Neural cell (in vitro differentiated cells): ENCODE data around the gene BCO2. TPM values are rescaled to one million over a fixed set of nuclear protein-coding genes. Genes with fewer than 3 reads are reported as not detected.

Experiments
- H2AFZ ChIP-seq: fragments of 200-600, 300-800 bp; sonication (generic), shearing (Covaris generic); 2 replicates; pipeline ENCODE4 v1.6.0; 2014; ENCODE audit warnings: low read depth, mild to moderate bottlenecking, antibody characterized with exemption, low read length, moderate library complexity
- H3F3A ChIP-seq: fragments of 200-600 bp; shearing (Covaris generic); 2 replicates; pipeline ENCODE4 v1.6.1; 2016; ENCODE audit warnings: mild to moderate bottlenecking, moderate library complexity, mixed read lengths, antibody characterized with exemption, low read length; ENCODE audit not compliant: insufficient read depth, poor library complexity, severe bottlenecking
- H3K27ac ChIP-seq: fragments of 200-600, 300-800 bp; sonication (generic), shearing (Covaris generic); 2 replicates; pipeline ENCODE4 v1.5.1; 2014; ENCODE audit warnings: mild to moderate bottlenecking, low read length, moderate library complexity
- H3K27me3 ChIP-seq: fragments of 300-800, 200-600 bp; sonication (generic), shearing (Covaris generic); 2 replicates; pipeline ENCODE4 v1.6.0; 2014; ENCODE audit warnings: mild to moderate bottlenecking, low read depth, low read length, moderate library complexity; ENCODE audit not compliant: insufficient read depth
- H3K36me3 ChIP-seq: fragments of 300-800, 200-600 bp; sonication (generic), shearing (Covaris generic); 2 replicates; pipeline ENCODE4 v1.5.1; 2014; ENCODE audit warnings: mild to moderate bottlenecking, antibody characterized with exemption, low read length, moderate library complexity; ENCODE audit not compliant: insufficient read depth
- H3K4me2 ChIP-seq: fragments of 300-800, 200-600 bp; sonication (generic), shearing (Covaris generic); 2 replicates; pipeline ENCODE4 v1.6.0; 2014; ENCODE audit warnings: mild to moderate bottlenecking, low read length
- H3K4me3 ChIP-seq: fragments of 300-800, 200-600 bp; sonication (generic), shearing (Covaris generic); 2 replicates; pipeline ENCODE4 v1.5.1; 2014; ENCODE audit warnings: mild to moderate bottlenecking, low read length, moderate library complexity
- H3K79me2 ChIP-seq: fragments of 200-600 bp; shearing (Covaris generic); replicated peaks from 2 replicates; pipeline ENCODE4 v1.6.0; 2014; ENCODE audit warnings: mild to moderate bottlenecking, low read length, moderate library complexity; ENCODE audit not compliant: insufficient read depth
- H3K9ac ChIP-seq: fragments of 300-800, 200-600 bp; sonication (generic), shearing (Covaris generic); 2 replicates; pipeline ENCODE4 v1.6.1; 2016; ENCODE audit warnings: mild to moderate bottlenecking, low read length, mixed read lengths
- H3K9me2 ChIP-seq: fragments of 200-600 bp; shearing (Covaris generic); 2 replicates; pipeline ENCODE4 v1.6.1; 2016; ENCODE audit warnings: mild to moderate bottlenecking, low read length, mixed read lengths; ENCODE audit not compliant: insufficient read depth
- H3K9me3 ChIP-seq: fragments of 200-600, 300-800 bp; sonication (generic), shearing (Covaris generic); 2 replicates; pipeline ENCODE4 v1.6.1; 2016; ENCODE audit warnings: mild to moderate bottlenecking, mixed run types, low read length, moderate library complexity, mixed read lengths
- H4K20me1 ChIP-seq: fragments of 200-600 bp; shearing (Covaris generic); 2 replicates; pipeline ENCODE4 v1.6.1; 2016; ENCODE audit warnings: mild to moderate bottlenecking, mixed run types; ENCODE audit not compliant: insufficient read depth
- CTCF ChIP-seq: fragments of 450-650 bp; IDR thresholded peaks from 2 replicates; pipeline ENCODE4 v1.5.1; 2014; ENCODE audit warnings: antibody characterized with exemption, mild to moderate bottlenecking, moderate library complexity; ENCODE audit not compliant: poor library complexity, severe bottlenecking
- EP300 ChIP-seq: fragments of 450-650 bp; conservative IDR thresholded peaks from 2 replicates; pipeline ENCODE4 v1.6.1; 2014; ENCODE audit warnings: antibody characterized with exemption, mild to moderate bottlenecking, moderate library complexity; ENCODE audit not compliant: poor library complexity, severe bottlenecking
- EZH2 ChIP-seq: fragments of 200-600, 300-800 bp; shearing (Covaris generic), sonication (generic); IDR thresholded peaks from 2 replicates; pipeline ENCODE4 v1.6.1; 2014; ENCODE audit warnings: antibody characterized with exemption, low read length, borderline replicate concordance, mild to moderate bottlenecking; ENCODE audit not compliant: insufficient read depth, poor library complexity, severe bottlenecking
- MXI1 ChIP-seq: fragments of 450-650 bp; conservative IDR thresholded peaks from 2 replicates; pipeline ENCODE4 v1.6.1; 2014; ENCODE audit warnings: antibody characterized with exemption, mild to moderate bottlenecking; ENCODE audit not compliant: poor library complexity, severe bottlenecking
- POLR2AphosphoS5 ChIP-seq: IDR thresholded peaks from 2 replicates; pipeline ENCODE4 v1.6.1; 2012
- RAD21 ChIP-seq: fragments of 450-650 bp; conservative IDR thresholded peaks from 2 replicates; pipeline ENCODE4 v1.6.1; 2014; ENCODE audit warnings: antibody characterized with exemption, mild to moderate bottlenecking, moderate library complexity
- SMC3 ChIP-seq: fragments of 450-650 bp; conservative IDR thresholded peaks from 2 replicates; pipeline ENCODE4 v1.6.1; 2014; ENCODE audit warnings: antibody characterized with exemption, mild to moderate bottlenecking, moderate library complexity; ENCODE audit not compliant: poor library complexity
- TAF1 ChIP-seq: IDR thresholded peaks from 2 replicates; pipeline ENCODE4 v1.6.1; 2012; ENCODE audit warnings: low read depth
- polyA plus RNA-seq: library from polyadenylated mRNA; depleted of rRNA; stranded (reverse); fragments of >200 nt; gene quantifications from 2 replicates; pipeline ENCODE4 v1.2.3, GENCODE V29; 2014
- TF ChIP-seq, protein P1 (sequence below): IDR thresholded peaks from 2 replicates; pipeline ENCODE4 v1.6.1; 2012; ENCODE audit warnings: borderline replicate concordance

The BCO2 gene
- polyA plus RNA-seq, 1 donor from 2014 or later = 7.4 TPM

GRCh38 chr11:112167145-112167544 lies 8.2 kb upstream of the BCO2 start, which contains the start of gene TEX12:
Gene TEX12 (plus strand): TSS chr11:112167372. CDS start chr11:112169269, 1,897 bp downstream.
- Histone ChIP-seq H3K79me2 (no peaks in the 10 kb centered on the region), H3K9ac (no peak within 1 kb of the TSS), H3K27ac (no peak within 1 kb of the TSS), H4K20me1 (no peaks in the 10 kb centered on the region), H3K9me2 (no peaks in the 10 kb centered on the region), H3K36me3 (no peaks in the 10 kb centered on the region), H3K4me2 (no peak within 1 kb of the TSS), H3K27me3 (no peaks in the 10 kb centered on the region), H3K4me3 (no peak within 1 kb of the TSS), H3F3A (no peaks in the 10 kb centered on the region), H2AFZ (no peak within 1 kb of the TSS), H3K9me3 (no peaks in the 10 kb centered on the region)
- no peak for TF ChIP-seq EZH2
- TF ChIP-seq, protein P1, sequence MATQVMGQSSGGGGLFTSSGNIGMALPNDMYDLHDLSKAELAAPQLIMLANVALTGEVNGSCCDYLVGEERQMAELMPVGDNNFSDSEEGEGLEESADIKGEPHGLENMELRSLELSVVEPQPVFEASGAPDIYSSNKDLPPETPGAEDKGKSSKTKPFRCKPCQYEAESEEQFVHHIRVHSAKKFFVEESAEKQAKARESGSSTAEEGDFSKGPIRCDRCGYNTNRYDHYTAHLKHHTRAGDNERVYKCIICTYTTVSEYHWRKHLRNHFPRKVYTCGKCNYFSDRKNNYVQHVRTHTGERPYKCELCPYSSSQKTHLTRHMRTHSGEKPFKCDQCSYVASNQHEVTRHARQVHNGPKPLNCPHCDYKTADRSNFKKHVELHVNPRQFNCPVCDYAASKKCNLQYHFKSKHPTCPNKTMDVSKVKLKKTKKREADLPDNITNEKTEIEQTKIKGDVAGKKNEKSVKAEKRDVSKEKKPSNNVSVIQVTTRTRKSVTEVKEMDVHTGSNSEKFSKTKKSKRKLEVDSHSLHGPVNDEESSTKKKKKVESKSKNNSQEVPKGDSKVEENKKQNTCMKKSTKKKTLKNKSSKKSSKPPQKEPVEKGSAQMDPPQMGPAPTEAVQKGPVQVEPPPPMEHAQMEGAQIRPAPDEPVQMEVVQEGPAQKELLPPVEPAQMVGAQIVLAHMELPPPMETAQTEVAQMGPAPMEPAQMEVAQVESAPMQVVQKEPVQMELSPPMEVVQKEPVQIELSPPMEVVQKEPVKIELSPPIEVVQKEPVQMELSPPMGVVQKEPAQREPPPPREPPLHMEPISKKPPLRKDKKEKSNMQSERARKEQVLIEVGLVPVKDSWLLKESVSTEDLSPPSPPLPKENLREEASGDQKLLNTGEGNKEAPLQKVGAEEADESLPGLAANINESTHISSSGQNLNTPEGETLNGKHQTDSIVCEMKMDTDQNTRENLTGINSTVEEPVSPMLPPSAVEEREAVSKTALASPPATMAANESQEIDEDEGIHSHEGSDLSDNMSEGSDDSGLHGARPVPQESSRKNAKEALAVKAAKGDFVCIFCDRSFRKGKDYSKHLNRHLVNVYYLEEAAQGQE = no peak
- TF ChIP-seq MXI1 = no peak
- TF ChIP-seq TAF1 = no peak
- no peak for TF ChIP-seq EP300
- no peak for TF ChIP-seq SMC3
- no peak for TF ChIP-seq CTCF
- no peak for TF ChIP-seq RAD21
- TF ChIP-seq POLR2AphosphoS5 = no peak

- Histone ChIP-seq H3K9ac (no peak overlapping the region), H2AFZ (no peak overlapping the region), H3F3A (no peaks in the 10 kb centered on the region), H3K27me3 (no peaks in the 10 kb centered on the region), H3K36me3 (no peaks in the 10 kb centered on the region), H4K20me1 (no peaks in the 10 kb centered on the region), H3K27ac (no peak overlapping the region), H3K9me3 (no peaks in the 10 kb centered on the region), H3K79me2 (no peaks in the 10 kb centered on the region), H3K4me2 (no peak overlapping the region), H3K4me3 (no peak overlapping the region), H3K9me2 (no peaks in the 10 kb centered on the region)
- TF ChIP-seq RAD21 (no peak), CTCF (no peak), EP300 (no peak), POLR2AphosphoS5 (no peak), SMC3 (no peak), MXI1 (no peak), TAF1 (no peak), EZH2 (no peak)
- TF ChIP-seq, protein P1 = no peak
Measured at GRCh38 chr11:112172362-112172994, 2.8 kb upstream of the BCO2 start.
